Measurements from ENCODE around the gene SYT1.

DNA sequence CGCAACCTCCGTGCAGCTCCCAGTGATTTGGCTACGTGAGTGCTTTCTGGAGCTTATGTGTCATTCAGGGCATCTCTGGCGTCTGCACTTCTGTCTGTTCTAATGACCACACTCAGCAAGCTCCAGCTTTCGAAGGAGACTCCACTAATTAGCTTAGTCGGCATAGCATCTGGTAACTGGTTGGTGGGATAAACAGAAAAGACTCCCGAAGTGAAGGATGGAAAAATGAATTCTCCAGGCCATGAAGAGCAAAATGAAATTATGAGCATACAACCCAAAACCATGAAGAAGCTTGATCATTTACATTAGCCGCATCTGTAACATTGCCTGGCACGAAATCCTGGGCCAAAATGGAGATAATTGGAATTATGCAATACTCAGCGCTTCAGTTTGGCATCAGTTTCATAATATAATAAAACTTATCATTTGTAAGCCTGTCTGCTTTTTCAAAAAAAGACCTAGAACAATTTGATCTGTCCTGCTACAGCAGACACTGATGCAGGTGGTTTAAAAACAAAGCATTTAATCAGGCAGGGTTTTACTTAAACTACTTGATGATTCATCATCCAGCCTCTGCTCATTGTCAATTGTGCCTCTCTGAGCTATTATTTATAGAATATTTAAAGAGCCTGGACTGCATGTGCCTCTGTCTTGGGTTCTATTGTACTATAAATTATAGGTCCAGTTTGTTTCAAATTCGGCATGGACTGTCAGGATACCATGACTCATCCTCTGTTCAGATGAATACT lies 87.4 kb downstream of the SYT1 start:
- no peak for TF ChIP-seq POLR2AphosphoS5 (IDR thresholded peaks at IDR 0.05)
- TF ChIP-seq, protein P1, sequence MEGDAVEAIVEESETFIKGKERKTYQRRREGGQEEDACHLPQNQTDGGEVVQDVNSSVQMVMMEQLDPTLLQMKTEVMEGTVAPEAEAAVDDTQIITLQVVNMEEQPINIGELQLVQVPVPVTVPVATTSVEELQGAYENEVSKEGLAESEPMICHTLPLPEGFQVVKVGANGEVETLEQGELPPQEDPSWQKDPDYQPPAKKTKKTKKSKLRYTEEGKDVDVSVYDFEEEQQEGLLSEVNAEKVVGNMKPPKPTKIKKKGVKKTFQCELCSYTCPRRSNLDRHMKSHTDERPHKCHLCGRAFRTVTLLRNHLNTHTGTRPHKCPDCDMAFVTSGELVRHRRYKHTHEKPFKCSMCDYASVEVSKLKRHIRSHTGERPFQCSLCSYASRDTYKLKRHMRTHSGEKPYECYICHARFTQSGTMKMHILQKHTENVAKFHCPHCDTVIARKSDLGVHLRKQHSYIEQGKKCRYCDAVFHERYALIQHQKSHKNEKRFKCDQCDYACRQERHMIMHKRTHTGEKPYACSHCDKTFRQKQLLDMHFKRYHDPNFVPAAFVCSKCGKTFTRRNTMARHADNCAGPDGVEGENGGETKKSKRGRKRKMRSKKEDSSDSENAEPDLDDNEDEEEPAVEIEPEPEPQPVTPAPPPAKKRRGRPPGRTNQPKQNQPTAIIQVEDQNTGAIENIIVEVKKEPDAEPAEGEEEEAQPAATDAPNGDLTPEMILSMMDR (IDR thresholded peaks at IDR 0.05) = no peak
- no peak for TF ChIP-seq POLR2A (IDR thresholded peaks at IDR 0.05)

Data from upper lobe of left lung (tissue), 4 donors.